Dermis microvascular lymphatic vessel endothelial cell (primary cell): ENCODE measurements around the gene IGSF5. TPM values are rescaled to one million over a fixed set of nuclear protein-coding genes. Genes with fewer than 3 reads are reported as not detected.
"Not testable (repeated sequence)": the region's sequence is repeated elsewhere in the genome, so short reads cannot be mapped to it uniquely, and the experiment has no call there.

Source experiments
- DNase-seq, 2 donors: peaks; one replicate each; pipeline versions ENCODE4 v3.0.0 to v3.0.0-alpha.2; 2010; ENCODE audit warnings: low read depth in 2 of 2
- total RNA-seq: library from RNA; depleted of rRNA; stranded (reverse); fragments of >200 nt; gene quantifications from 2 replicates; pipeline ENCODE4 v1.2.1, GENCODE V29; 2014

The IGSF5 gene
- not detected in 2 replicates for total RNA-seq

DNA sequence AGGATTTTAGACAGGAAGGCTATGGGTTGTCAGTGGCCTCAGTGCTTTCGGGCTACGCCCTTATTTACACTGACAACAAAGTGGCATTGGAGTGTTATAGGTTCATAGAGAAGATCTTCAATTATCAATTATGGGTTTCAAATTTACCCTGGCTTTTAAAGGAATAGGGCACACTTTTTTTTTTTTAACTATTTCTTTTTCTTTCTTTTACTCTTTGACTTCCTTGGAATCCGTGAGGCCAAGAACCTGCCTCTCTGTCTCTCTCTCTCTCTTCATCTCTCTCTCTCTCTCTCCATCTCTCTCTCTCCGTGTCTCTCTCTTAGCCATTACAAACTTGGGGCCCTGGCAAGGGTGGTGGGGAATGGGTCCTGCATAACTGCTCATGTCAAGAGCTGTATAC, at the start of gene IGSF5:
IGSF5 (plus strand) TSS at position 301 of the 400 bp plus-strand sequence. CDS start 327 bp downstream, outside the sequence.
- not testable (repeated sequence) for DNase-seq

DNA sequence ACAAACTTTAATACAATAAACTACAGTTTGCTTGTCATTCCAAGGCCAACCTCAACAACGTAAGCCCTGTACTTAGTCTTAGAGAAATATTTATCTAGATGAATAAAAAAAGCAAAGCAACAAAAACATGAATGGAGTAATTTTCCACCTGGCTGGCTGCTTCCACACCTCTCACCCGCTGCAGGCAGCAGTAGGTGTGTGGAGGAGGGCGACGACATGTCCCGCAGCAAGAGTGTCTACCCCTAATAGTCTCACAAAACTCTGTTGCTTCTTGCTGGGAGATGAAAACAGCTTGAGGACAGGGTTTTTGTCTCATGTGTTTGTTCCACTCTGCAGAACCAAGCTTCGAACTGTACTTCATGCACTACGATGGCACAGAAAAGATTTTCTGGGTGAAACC, 48.8 kb upstream of the IGSF5 start:
- no peak for DNase-seq

DNA sequence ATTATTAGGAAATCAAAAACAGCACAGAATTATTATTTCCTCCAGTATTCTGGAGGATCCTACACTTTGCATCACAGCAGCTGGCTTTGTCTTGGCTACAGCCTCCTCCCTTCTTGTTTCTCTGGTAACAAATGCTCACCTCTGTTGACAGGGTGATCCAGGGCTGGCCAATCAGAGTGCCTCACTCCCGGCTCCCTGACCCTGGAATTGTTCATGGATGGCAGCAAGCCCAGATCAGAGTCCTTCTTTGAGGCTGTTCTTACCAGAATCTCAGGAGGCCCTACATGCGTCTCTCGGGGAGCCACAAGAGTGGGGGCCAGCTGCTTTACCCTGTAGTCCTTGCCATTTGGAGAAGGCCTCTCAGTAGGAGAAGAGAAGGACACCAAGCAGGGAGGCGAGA, 48.4 kb upstream of the IGSF5 start:
- no peak for DNase-seq

DNA sequence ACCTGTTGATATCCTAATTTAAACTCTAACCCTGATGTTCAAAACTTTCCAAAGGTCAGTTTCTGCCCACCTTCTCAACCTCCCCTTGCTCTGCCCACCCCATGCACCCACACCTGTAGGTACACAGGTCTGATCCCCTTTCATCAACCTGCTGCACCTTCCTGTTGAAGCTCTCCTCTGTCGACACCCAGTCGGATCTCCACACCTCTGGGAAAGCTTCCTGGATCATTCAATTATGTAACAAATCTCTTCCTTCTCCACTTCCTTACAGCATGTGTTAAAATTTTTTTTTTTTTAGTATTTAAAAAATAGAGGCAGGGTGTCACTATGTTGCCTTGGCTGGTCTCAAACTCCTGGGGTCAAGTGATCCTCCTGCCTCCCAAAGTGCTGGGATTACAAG, 44.7 kb upstream of the IGSF5 start:
- DNase-seq, result no peak

DNA sequence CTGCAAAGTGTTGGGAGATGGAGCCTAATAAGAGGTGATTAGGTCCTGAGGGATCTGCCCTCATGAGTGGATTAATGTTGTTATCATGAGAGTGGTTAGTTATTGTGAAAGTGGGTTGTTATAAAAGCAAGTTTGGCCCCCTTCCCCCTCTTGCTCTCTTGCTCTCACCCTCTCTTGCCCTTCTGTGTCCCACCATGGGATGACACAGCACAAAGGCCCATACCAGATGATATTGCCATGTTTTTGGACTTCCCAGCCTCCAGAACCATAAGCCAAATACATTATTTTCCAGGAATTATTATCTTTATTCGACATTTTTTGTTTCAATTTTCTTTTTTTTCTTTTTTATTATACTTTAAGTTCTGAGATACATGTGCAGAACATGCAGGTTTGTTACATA, 41.4 kb upstream of the IGSF5 start:
- no peak for DNase-seq

DNA sequence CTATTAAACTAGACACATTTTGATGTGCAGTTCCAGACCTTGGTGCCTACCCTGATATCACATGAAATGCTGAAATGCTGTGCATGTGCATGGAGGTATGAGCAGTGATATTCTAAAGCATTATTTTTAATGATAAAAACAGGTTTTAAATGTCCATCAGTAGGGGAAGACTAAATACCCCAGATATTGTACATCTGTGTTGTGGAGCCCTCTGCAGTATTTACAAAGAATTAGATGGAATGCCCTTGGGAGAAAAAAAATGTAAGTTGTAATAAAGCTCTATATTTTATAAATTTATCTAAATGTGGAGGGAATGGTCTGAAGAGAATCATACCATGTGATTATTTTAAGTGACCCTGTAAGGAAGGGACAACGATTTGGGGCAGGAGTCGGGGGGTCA, 39.1 kb upstream of the IGSF5 start:
- no peak for DNase-seq

DNA sequence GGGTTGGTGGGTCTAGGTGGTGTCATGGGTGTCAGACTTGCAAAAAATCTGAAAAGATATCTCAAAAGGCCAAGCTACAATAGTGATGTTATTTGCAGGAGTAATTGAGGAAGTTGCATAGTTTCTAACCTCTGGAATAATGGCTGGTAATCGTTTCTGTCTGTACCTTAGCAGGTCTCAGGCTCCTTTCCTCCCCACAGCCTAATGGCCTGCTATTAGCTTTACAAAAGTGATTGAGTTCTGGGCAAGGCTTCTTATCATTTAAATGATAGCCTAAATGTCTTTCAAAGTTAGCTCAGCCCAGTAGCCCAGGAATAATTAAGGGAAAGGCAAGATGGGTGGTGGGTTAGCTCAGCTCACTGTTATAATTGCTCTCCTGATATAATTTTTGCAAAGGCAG, 37.7 kb upstream of the IGSF5 start:
- DNase-seq, result no peak

DNA sequence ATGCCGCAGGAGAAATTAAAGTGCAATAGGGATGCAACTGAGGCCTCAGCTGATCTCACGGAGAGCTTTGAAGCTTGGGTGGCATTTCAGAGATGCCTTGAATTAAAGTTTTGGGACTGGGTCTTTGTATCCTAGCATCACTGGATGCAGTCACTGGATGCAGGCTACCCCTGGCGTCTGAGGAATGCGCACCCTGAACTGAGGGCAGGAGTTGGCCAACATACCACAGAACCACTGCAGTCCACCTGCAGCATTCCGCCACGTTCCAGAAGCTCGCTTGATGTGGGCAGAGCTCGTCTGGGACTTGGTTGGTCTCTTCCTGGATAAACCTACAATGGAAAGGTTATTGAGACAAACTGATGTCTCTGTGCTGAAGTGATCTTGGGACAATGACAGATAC, 34.1 kb upstream of the IGSF5 start:
- DNase-seq, result no peak

DNA sequence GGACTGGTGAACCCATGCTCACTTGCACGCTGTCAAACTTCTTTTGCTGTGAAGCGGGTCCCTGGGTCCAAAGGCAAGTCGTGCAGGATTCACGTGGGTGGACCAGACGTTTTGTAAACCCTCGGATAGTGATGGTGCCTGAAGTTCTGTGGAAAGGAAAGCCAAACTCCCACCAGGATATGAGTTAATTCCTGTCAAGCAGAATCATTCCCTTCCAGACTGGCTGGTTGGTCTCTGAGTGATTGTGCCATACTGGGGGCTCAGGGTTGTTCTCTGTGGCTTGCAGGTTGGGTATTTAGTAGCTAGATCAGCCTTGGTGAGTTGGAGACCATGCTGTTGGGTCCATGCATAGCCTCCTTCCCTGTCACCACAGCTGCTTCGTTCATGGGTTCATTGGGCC, 32.7 kb upstream of the IGSF5 start:
- no peak for DNase-seq

DNA sequence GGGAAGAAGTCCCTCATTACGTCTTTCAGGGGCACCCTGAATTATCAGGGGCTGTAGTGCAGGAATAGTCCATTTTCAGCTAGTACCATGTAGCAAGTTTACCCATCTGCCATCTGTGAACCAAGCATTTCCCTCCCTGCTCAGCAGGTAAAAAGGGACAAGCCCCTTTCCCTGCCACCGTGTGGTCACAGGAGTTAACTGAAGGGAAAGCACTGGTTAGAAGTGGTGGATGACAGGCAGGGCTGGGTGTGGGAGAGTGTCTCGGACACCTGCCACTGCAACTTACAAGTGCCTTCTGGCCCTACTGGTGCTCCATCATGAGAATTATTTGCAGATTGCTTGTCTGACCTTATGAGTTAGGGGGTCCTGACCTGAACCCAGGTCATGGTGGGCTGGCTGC, 32.0 kb upstream of the IGSF5 start:
- DNase-seq, result no peak

DNA sequence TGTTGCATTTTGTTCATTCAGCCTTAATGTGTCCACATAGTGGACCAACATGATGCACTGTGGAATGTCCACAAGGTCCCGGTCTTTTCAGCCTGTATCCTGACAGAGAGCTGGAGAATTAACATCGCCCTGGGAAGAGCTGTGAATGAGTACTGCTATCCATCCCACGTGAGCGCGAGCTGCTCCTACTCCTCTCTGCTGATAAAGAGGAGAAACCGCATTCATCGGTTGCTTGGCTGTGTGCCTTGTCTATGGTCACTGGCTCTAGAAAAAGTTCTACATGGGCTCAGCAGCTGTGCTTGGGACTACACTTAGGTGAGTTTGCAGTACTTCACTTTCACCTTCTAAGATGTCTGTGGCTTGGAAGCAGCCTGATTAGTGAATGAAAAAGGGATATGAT, 31.1 kb upstream of the IGSF5 start:
- no peak for DNase-seq

DNA sequence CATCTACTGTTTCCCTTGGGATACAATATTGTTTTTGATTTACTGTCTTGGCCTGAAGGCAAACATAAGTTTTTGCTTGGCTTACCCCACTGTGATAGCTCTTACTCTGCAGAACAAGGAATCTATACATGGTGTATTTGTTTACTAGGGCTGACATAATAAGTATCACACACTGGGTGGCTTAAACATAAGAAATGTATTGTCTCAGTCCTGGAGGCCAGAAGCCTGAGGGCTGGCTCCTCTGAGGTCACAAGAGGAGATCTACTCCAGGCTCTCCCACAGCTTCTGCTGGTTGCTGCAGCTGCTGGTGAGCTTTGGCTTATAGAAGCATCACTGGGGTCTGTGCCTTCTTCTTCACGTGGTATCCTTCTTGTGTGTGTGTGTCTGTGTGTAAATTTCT, 30.7 kb upstream of the IGSF5 start:
- no peak for DNase-seq

DNA sequence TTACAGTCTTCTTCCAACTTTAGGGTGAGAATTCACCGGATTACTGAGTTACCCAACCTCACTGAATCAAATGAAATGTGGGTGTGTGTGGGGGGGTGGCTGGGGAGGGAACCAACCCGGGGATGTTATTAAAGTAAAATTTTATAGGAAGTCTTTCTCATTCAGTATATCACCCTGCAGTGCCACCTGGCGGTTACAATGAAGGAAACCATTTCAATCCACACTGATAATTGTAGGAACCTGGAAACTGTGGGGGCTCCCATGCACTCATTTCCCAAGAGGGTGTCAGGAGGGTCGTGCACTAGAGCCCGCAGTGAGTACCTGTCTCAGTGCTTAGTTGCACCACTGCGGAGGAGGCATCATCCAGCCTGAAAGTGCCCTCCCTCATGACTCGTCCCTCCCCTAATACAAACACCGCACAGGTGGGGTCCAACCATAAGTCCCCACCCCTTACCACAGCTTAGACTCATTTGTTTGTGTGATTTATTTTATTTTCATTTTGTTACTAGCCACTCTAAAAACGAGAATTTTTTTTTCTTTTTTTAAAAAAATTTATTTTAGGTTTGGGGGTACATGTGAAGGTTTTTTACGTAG, 29.1 kb upstream of the IGSF5 start:
- peak; percentile 15 to 37 for DNase-seq

DNA sequence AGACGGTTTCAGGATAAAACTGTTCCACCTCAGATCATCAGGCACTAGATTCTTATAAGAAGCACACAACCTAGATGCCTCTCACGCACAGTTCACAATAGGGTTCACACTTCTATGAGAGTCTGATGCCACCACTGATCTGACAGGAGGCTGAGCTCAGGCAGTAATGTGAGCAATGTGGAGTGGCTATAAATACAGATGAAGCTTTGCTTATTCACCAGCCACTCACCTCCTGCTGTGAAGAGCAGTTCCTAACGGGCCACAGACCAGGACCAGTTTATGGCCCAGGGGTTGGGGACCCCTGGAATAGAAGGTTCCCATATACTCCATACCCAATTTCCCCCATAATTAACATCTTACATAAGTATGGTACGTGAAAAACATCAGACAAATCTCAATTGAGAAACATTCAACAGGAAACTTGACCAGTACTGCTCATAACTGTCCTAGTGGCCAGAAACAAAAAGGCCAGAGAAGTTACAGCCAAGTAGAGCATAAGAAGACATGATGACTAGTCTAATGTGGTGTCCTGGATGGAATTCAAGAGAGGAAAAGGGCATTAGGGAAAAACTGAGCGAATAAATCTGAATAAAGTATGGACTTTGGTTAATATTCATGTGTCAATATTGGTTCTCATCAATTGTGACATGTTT, 24.7 kb upstream of the IGSF5 start:
- DNase-seq, result no peak

DNA sequence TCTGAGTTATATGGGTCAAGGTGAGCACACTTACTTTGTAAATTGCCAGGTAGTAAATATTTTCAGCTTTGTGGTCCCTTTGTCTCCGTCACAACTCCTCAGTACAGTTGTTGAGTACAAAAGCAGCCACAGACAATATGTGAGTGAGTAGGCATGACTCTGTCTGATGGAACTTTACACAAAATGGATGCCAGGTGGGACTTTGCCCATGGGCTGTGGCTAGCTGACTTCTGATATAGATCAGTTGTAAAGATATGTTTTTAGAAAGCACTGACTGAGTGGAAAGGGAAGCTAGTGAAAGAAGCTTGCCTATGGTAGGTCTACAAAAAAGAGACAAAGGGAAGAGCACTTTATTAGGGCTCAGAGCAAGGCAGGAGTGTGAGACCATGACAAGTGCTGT, 23.1 kb upstream of the IGSF5 start:
- DNase-seq, result no peak

DNA sequence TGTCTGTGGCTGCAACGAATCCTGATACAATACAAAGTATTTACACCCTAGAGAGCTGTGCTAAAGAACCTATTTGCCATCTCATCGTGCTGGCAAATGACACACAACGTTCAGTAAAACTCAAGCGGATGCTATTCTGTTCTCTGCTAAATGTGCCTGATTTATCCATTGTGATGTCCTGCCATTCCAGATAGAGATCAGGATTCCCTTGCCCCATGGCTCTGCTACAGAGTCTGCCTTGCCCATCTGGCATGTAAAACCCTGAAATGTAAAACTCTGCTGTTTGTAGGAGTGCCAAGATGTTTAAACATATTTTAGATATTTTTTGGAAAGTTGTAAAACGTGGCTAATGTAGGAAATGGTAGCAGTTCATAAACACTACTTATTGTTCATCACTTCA, 20.0 kb upstream of the IGSF5 start:
- DNase-seq, result no peak

DNA sequence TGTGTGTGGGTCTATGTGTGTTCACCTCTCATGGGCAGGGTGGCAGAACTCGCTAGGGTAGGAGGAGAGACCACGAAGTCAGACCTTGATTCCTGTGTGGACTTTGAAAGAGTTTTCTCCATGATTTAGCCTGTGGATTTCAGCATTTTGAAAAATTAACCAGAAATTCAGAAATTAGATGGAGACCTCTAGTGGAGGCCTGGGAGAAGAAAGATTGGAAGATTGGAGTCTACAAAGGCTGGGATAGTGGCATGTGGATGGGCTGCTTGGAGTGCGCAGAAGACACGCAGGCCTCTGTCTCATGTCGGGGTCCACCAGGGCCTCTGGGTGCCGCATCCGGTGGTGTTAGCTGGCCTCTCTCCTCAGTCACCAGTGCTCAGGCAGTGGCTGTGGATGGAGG, 18.9 kb upstream of the IGSF5 start:
- DNase-seq, result no peak

DNA sequence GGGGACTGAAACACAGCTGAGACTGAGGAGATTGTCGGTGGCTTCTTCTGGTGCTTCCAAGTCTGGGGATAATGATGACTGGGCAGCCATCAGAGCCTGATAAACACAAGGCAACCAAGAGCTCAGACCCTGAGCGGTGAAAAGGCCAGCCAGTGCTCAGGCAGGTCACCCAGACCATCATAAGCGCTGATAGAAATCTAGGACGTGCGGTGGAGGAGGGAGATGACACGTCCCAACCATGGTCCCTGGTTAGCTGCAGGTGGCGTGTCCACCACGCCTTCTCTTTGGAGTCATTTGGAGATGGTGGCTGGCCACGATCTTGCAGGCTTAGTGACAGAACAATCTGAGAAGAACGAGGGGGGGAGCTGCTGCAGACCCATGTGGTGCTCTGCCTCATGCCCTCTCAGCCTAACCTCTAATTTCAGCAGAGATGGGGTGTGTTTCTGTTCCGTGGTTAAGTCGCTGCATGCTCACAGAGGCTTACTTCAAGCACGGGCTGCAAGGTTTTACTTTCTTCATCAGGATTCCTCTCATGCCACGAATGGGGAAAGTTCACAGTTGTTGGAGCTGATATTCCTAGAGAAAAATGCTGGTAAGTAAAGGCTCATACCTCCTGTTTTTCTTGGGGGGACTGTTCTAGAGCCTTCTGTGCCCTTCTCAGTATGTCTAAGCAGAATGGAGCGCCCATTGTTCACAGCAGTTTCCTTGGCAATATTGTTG, 17.4 kb upstream of the IGSF5 start:
- DNase-seq, result no peak

DNA sequence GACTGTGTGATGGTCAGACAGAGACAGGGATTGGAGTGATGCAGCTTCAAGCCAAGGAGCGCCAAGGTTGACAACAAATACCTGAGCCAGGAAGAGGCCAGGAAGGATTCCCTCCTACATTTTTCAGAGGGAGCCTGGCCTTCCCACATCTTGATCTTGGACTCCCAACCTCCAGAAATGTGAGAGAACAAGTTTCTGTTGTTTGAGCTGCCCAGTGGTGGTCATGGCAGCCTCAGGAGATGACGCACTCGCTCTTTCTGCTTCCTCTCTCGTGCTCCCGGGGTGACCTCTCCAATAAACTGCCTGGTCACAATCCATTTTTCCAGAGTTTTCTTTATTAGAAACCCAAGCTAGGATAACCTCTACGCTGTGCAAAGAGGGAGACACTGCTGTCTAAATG, 16.6 kb upstream of the IGSF5 start:
- DNase-seq, result no peak

DNA sequence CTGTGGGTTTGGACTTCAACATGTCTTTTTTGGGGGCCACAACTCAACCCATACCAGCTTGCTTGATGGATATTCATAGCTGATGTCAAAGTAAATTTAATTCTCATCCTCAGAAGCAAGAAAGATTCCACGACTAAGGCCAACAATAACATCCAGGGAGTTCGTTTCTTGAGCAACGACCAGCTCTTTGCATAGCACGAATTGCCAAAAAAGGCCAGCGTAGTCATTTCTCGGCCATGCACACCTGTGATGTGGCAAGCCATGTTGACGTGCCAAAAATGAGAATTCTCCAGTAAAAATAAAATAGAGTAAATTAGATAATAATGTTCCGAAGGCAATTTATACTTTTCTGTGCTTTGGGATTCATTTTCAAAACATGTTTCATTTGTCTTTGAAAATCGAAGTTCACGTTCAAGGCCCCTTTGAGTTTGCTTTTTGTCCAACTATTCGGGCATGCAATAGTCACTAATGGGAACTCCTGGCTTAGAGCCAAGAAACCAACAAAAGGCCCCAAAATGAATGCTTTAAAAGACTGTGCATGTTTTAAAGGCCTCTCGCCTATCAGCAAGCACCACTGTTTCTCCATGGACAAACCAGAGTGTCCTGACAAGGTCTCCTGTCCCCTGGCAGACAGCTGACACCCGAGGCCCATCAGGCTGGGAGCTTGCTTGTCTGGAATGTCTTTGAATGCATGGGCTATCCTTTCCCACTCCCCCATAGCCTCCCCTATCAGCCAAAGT, 14.4 kb upstream of the IGSF5 start:
- no peak for DNase-seq

DNA sequence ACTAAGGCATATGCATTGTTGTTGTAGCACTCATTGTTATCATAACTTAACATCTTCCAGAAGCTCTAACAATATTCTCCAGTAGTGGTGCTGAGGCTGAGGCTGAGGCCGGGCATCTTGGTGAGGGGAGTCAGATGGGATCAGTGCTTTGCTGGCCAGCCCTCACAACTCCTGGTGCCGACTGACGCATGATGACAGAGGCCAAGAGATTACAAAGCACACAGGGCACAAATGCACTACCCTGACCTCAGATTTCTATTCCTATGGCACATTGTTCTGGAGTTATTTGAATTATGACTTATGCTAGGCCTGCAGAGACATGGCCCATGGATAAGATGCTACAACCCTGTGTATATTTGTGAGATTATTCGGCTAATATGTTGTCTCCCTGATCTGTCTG, 8.3 kb upstream of the IGSF5 start:
- no peak for DNase-seq

DNA sequence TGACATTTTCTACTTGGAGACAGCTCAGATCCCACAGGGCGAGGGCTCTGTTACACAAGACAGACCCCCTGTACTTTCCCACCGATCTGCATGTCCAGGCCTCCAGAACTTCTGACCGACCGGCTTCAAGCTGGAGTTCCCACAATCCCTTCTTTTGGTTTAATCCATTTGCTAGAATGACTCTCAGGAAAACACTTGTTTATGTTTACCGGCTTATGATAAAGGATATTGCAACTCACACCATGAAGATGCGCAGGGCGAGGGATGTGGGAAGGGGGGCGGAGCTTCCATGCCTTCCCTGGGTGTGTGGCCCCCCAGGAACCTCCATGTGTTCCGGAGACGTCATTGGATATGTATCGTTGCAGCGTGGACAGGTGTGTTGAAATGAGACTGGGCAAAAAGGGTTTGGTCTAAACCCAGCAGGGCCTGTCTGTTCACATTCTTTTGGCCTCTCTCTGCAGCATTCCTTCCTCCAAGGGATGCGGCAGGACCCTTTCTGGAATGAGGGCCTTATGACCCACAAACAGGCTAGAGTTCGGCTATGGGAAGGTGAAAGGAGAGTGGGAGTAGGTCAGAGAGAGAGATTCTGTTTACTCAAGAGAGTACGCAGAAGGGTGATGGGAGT, 7.5 kb upstream of the IGSF5 start:
- no peak for DNase-seq
